K562 (cell line): ENCODE measurements around the gene ZNF81. TPM values are rescaled to one million over a fixed set of nuclear protein-coding genes. Genes with fewer than 3 reads are reported as not detected.

Source experiments
- DIDO1 ChIP-seq: fragments of 450-650 bp; IDR thresholded peaks from 2 replicates; pipeline ENCODE4 v1.6.1; 2016; ENCODE audit warnings: low read depth, missing biosample characterization, missing genetic modification characterization
- E2F8 ChIP-seq: fragments of 450-650 bp; IDR thresholded peaks from 2 replicates; pipeline ENCODE4 v1.7.1; 2018; ENCODE audit warnings: mild to moderate bottlenecking, low read depth; ENCODE audit not compliant: partially characterized antibody
- FOXA3 ChIP-seq, 2 experiments: fragments of 450-650 bp in 1 of 2; sonication (generic) in 1 of 2; formaldehyde crosslinking; IDR thresholded peaks in 1 of 2; conservative IDR thresholded peaks in 1 of 2; 2 replicates each; pipeline versions ENCODE4 v1.4.0 to v1.8.0; 2020 to 2022; ENCODE audit warnings: mild to moderate bottlenecking in 2 of 2, missing genetic modification reagents in 1 of 2
- FOXJ3 ChIP-seq: sonication (generic); formaldehyde crosslinking; IDR thresholded peaks from 2 replicates; pipeline ENCODE4 v1.4.0; 2020; ENCODE audit warnings: mild to moderate bottlenecking, missing genetic modification reagents
- HDGF ChIP-seq: fragments of 450-650 bp; IDR thresholded peaks from 2 replicates; pipeline ENCODE4 v1.6.1; 2016
- HMBOX1 ChIP-seq: sonication (generic); IDR thresholded peaks from 2 replicates; pipeline ENCODE4 v1.6.1; 2016
- ID3 ChIP-seq, 2 experiments: fragments of 250-450 bp in 1 of 2; fragments of 450-650 bp in 1 of 2; sonication (Bioruptor Pico) in 1 of 2; IDR thresholded peaks; 2 replicates each; pipeline versions ENCODE4 v1.6.1 to v1.8.0; 2016 to 2021; ENCODE audit warnings: mild to moderate bottlenecking in 2 of 2, moderate library complexity in 2 of 2, missing compliant biosample characterization in 1 of 2, missing genetic modification characterization in 1 of 2
- KDM4B ChIP-seq, 2 experiments: fragments of 450-650 bp in 1 of 2; sonication (generic) in 1 of 2; IDR thresholded peaks; 2 replicates each; pipeline ENCODE4 v1.6.1; 2016 to 2017; ENCODE audit warnings: borderline replicate concordance in 2 of 2, antibody characterized with exemption in 1 of 2, low read depth in 1 of 2, mild to moderate bottlenecking in 1 of 2
- MITF ChIP-seq: IDR thresholded peaks from 2 replicates; pipeline ENCODE4 v1.6.1; 2014; ENCODE audit warnings: antibody characterized with exemption
- MYC ChIP-seq, 2 experiments: fragments of 250-450 bp in 1 of 2; sonication (Bioruptor Pico) in 1 of 2; IDR thresholded peaks; 2 replicates each; pipeline versions ENCODE4 v1.5.1 to v1.6.1; 2012 to 2021; ENCODE audit warnings: low read depth in 2 of 2, borderline replicate concordance in 1 of 2, improper control_type of control experiment in 1 of 2, low read length in 1 of 2, mild to moderate bottlenecking in 1 of 2, moderate library complexity in 1 of 2
- PHF20 ChIP-seq: fragments of 450-650 bp; IDR thresholded peaks from 2 replicates; pipeline ENCODE4 v1.6.1; 2018; ENCODE audit not compliant: partially characterized antibody
- PTRF ChIP-seq: fragments of 450-650 bp; IDR thresholded peaks from 2 replicates; pipeline ENCODE4 v1.6.1; 2016; ENCODE audit warnings: mild to moderate bottlenecking, missing genetic modification characterization, missing compliant biosample characterization
- RBM17 ChIP-seq: fragments of 200-400 bp; formaldehyde crosslinking; IDR thresholded peaks from 2 replicates; pipeline ENCODE4 v1.6.1; 2017; ENCODE audit warnings: low read depth, mild to moderate bottlenecking, low read length, borderline replicate concordance
- RFX1 ChIP-seq: fragments of 450-650 bp; IDR thresholded peaks from 2 replicates; pipeline ENCODE4 v1.6.1; 2016; ENCODE audit warnings: mild to moderate bottlenecking, moderate library complexity
- SIX5 ChIP-seq, 2 experiments: IDR thresholded peaks; 2 replicates each; pipeline ENCODE4 v1.6.1; 2011; ENCODE audit warnings: low read length in 2 of 2, borderline replicate concordance in 1 of 2, low read depth in 1 of 2, mild to moderate bottlenecking in 1 of 2, moderate library complexity in 1 of 2; ENCODE audit not compliant: insufficient read depth in 1 of 2
- TAF7 ChIP-seq: fragments of 450-650 bp; IDR thresholded peaks from 2 replicates; pipeline ENCODE4 v1.6.1; 2016; ENCODE audit warnings: missing genetic modification characterization, missing compliant biosample characterization
- USF1 ChIP-seq: sonication (generic); formaldehyde crosslinking; IDR thresholded peaks from 2 replicates; pipeline ENCODE4 v1.9.0; 2022; ENCODE audit warnings: mild to moderate bottlenecking, missing genetic modification reagents
- ZFPM2 ChIP-seq: fragments of 250-450 bp; sonication (Bioruptor Pico); IDR thresholded peaks from 2 replicates; pipeline ENCODE4 v1.5.1; 2022; ENCODE audit warnings: mild to moderate bottlenecking
- ZNF133 ChIP-seq: fragments of 250-450 bp; sonication (Bioruptor Pico); IDR thresholded peaks from 2 replicates; pipeline ENCODE4 v1.4.0; 2020; ENCODE audit warnings: mild to moderate bottlenecking
- ZNF77 ChIP-seq: fragments of 250-450 bp; sonication (Bioruptor Pico); IDR thresholded peaks from 2 replicates; pipeline ENCODE4 v1.5.0; 2020
- polyA plus RNA-seq, 8 experiments: library from polyadenylated mRNA; depleted of rRNA in 4 of 8; stranded (reverse) in 5 of 8; unstranded in 3 of 8; fragments of >200 nt; fragmentation: Nextera tagmentation in 2 of 8; fragmentation: Illumina TruSeq in 1 of 8; extraction: Ambion mirVana in 2 of 8; extraction: Trizol in 1 of 8; gene quantifications; 2 replicates each; pipeline versions ENCODE4 v1.2.1 to v1.2.3, GENCODE V29; 2011 to 2014; ENCODE audit warnings: inconsistent platforms in 1 of 8, missing spikeins in 1 of 8
- total RNA-seq, 7 experiments: library from RNA; depleted of rRNA in 6 of 7; stranded (reverse); fragments of >200 nt in 6 of 7; fragmentation: Illumina TruSeq in 2 of 7; extraction: Trizol in 2 of 7; gene quantifications; 2 replicates each; pipeline versions ENCODE4 v1.2.1 to v1.2.3, GENCODE V29; 2011 to 2021; ENCODE audit warnings: low replicate concordance in 1 of 7

ZNF81 gene
- total and polyA plus RNA-seq, 9 of the 15 experiments (the other 6 are each of a cell fraction or from before 2014, with no cell fraction given), result 2.4 to 9.6 (median 4.9) TPM

GRCh38 chrX:47808904-47809788 is 27.6 kb upstream of the ZNF81 start (continued):
- TF ChIP-seq MYC (IDR thresholded peaks at IDR 0.05; ENCODE audit: low read depth, low read length), result no peak
- TF ChIP-seq MYC (CRISPR knock-in tag; IDR thresholded peaks at IDR 0.05; ENCODE audit: borderline replicate concordance, low read depth), result no peak
- no peak for TF ChIP-seq PHF20
- no peak for TF ChIP-seq ZNF133
- no peak for TF ChIP-seq HDGF
- TF ChIP-seq HMBOX1, result no peak
- peak; percentile 43; the same call in 1 of the 2 replicates for TF ChIP-seq TAF7
- TF ChIP-seq FOXJ3 (CRISPR knock-in tag), result no peak
- TF ChIP-seq SIX5 (IDR thresholded peaks at IDR 0.05; ENCODE audit: borderline replicate concordance in 1 of 2, insufficient read depth in 1 of 2, low read depth in 1 of 2, low read length in 2 of 2), result no peak
- peak; percentile 15; the same call in 1 of the 2 replicates for TF ChIP-seq RFX1
- no peak for TF ChIP-seq ZNF77
- TF ChIP-seq E2F8, result no peak
- TF ChIP-seq ID3 (CRISPR knock-in tag; IDR thresholded peaks at IDR 0.05), result no peak
- TF ChIP-seq ID3 (tag; IDR thresholded peaks at IDR 0.05), result peak; percentile 94
- TF ChIP-seq ZFPM2 (CRISPR knock-in tag), result no peak
- TF ChIP-seq PTRF (tag), result peak; percentile 82
- TF ChIP-seq DIDO1 (tag), result peak; percentile 46; the same call in 1 of the 2 replicates
- TF ChIP-seq FOXA3 (CRISPR knock-in tag; conservative IDR thresholded peaks at IDR 0.05 in 1 of 2, IDR thresholded peaks at IDR 0.05 in 1 of 2), result no peak
- TF ChIP-seq MITF, result no peak
- no peak for TF ChIP-seq USF1 (CRISPR knock-in tag)
- TF ChIP-seq KDM4B (IDR thresholded peaks at IDR 0.05; ENCODE audit: borderline replicate concordance in 2 of 2, low read depth in 1 of 2), result no peak
- no peak for TF ChIP-seq RBM17
